Measurements from ENCODE around the gene TOP3A. TPM values are rescaled to one million over a fixed set of nuclear protein-coding genes. Genes with fewer than 3 reads are reported as not detected.

The TOP3A gene
- total and polyA plus RNA-seq, 3 experiments from 2014 or later, result 21.7 to 72.8 (median 69.7) TPM

DNA sequence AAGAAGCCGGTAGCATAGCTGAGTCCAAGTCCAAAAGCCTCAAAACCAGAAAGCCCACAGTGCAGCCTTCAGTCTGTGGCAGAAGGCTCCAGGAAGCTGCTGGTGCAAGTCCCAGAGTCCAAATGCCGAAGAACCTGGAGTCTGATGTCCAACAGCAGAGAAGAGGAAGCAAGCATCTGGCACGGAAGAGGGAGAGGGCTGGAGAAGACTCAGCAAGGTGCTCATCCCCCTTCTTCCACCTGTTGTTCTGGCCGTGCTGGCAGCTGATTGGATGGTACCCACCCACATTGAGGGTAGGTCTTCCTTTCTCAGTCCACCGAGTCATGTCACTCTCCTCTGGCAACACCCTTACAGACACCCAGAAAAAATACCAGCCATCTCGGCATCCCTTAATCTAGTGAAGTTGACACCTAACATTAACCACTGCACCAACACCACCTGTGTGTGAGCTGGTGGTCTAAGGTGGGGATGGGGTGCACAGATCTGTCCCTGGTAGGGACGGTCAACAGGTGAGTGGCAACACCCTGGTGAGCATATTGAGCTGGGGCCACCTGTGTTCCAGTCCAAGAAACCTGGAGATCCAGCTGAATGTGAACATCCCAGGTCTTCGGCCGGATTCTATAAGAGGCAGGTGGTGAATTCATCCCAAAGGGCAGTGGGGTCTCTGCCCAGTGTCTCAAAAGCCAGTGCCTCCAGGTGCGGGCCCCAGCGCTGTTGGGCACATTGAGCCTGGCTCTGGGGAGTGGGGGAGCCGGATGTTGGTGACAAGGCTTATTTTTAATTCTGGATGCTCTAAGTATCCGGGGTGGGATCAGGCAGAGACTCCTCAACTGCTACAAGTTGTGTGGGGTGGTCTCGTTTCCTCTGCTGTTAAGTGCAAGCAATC, 44.5 kb downstream of the TOP3A start:
- POLR2A ChIA-PET, result interaction anchor here (1.1 kb wide), 1 partner anchor 48 kb away, joined by 3 read pairs; no protein-coding TSS in a partner anchor
- Histone ChIP-seq H3K4me3 (ENCODE audit: low read length) (no peak overlapping the region), H3K27me3 (ENCODE audit: insufficient read depth, low read length, poor library complexity, severe bottlenecking) (no peaks in the 10 kb centered on the region), H3K36me3 (ENCODE audit: insufficient read depth, low read length) (peaks cover 8% of the 10 kb centered on the region), H3K27ac (ENCODE audit: low read depth, low read length) (no peak overlapping the region), H3K9me3 (ENCODE audit: low read length) (no peaks in the 10 kb centered on the region), H3K4me1 (ENCODE audit: insufficient read depth, low read length) (peaks cover 8% of the 10 kb centered on the region)
- Mint-ChIP-seq H3K4me1 (peaks cover 14 to 25% (median 24%) of the 10 kb centered on the region in 3 donors), H3K4me3 (no peak overlapping the region), H3K27ac (peak overlapping the region in 2 of 8 donors; percentile 48 to 66), H3K27me3 (no peaks in the 10 kb centered on the region), H3K36me3 (peaks cover 0 to 29% (median 0%) of the 10 kb centered on the region in 3 donors), H3K9me3 (no peaks in the 10 kb centered on the region)
- DNase-seq, result no peak
- CTCF ChIA-PET, result interaction anchor here (0.9 kb wide), 1 partner anchor 11 kb away, joined by 3 read pairs; the partner anchor contains the start of gene FLII

DNA sequence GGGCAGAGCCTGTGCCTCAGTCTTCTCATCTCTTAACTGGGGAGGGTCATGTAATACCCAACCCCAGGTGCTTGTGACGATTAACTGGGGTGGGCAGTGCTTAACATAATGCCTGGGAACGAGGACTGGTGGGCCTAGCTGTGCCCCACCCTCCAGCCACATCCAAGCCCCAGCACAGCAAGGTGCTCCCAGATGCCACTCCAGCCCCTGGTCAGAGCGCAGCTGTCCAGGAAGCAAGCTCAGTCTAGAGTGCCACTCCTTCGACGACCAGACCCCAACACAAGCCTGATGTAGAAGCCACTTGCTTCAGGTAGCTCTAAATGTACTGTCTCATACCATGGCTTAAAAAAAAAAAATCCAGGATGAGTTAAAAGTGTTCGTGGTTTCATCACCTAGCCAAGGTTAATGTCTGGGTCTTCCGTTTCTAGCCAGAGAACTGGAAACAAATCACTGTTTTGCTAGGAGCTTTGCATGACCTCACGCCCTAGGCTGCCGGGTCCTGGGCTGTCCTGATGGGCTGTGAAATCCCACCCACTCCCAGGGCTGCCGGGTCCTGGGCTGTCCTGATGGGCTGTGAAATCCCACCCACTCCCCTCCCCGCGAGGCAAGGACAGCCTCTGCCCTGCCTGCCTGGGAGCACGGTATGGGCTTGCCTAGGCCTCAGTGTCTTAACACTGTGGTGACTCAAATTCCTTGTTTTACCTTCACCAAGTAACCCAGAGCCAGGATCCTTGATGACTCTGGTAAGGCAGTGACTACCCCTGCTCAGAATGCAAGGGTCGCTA, 46.7 kb downstream of the TOP3A start:
- H3K36me3 Mint-ChIP-seq, result peaks cover 0 to 30% (median 3%) of the 10 kb centered on the region in 3 donors
- Histone ChIP-seq H3K27ac (ENCODE audit: low read depth, low read length) (no peak overlapping the region), H3K4me1 (ENCODE audit: insufficient read depth, low read length) (peaks cover 8% of the 10 kb centered on the region), H3K9me3 (ENCODE audit: low read length) (no peaks in the 10 kb centered on the region), H3K4me3 (ENCODE audit: low read length) (no peak overlapping the region), H3K27me3 (ENCODE audit: insufficient read depth, low read length, poor library complexity, severe bottlenecking) (no peaks in the 10 kb centered on the region), H3K36me3 (ENCODE audit: insufficient read depth, low read length) (peaks cover 13% of the 10 kb centered on the region)
- peaks cover 16 to 27% (median 24%) of the 10 kb centered on the region in 3 donors for H3K4me1 Mint-ChIP-seq
- peak overlapping the region in 4 of 7 donors; percentile 5 to 69 (median 20) for H3K4me3 Mint-ChIP-seq
- CTCF ChIA-PET, result interaction anchor here (1.1 kb wide), 1 partner anchor 14 kb away, joined by 4 read pairs; no protein-coding TSS in a partner anchor
- POLR2A ChIA-PET, result no interaction called here
- no peaks in the 10 kb centered on the region for H3K9me3 Mint-ChIP-seq
- no peaks in the 10 kb centered on the region for H3K27me3 Mint-ChIP-seq
- H3K27ac Mint-ChIP-seq, result peak overlapping the region in 3 of 8 donors; percentile 19 to 26 (median 23)
- no peak for DNase-seq

DNA sequence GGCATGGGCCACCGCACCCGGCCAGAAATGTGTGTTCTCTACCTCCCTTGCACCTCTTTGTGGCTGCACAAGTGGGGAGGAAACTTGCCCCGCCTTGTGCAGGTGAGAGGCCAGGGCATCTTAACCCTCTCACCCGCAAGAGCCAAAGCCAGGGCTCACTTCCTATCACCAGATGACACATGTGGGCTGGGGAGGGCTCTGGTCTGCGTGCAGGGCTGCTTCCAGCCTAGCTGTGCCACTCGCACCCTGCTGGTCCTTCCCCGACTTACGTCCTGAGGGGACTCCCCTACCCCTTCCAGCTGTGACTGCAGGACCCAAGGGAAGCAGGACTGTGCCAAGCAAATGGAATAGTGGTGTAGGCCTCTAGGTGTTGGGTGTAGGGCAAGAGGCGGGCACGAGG, 47.4 kb downstream of the TOP3A start:
- Histone ChIP-seq H3K27me3 (ENCODE audit: insufficient read depth, low read length, poor library complexity, severe bottlenecking) (no peaks in the 10 kb centered on the region), H3K27ac (ENCODE audit: low read depth, low read length) (no peak overlapping the region), H3K36me3 (ENCODE audit: insufficient read depth, low read length) (peaks cover 13% of the 10 kb centered on the region), H3K4me1 (ENCODE audit: insufficient read depth, low read length) (peaks cover 8% of the 10 kb centered on the region), H3K9me3 (ENCODE audit: low read length) (no peaks in the 10 kb centered on the region), H3K4me3 (ENCODE audit: low read length) (no peak overlapping the region)
- ChIA-PET CTCF (no interaction called here), POLR2A (no interaction called here)
- Mint-ChIP-seq H3K9me3 (no peaks in the 10 kb centered on the region), H3K27me3 (no peaks in the 10 kb centered on the region), H3K4me1 (peaks cover 16 to 34% (median 24%) of the 10 kb centered on the region in 3 donors), H3K36me3 (peaks cover 0 to 31% (median 3%) of the 10 kb centered on the region in 3 donors), H3K4me3 (peak overlapping the region in 3 of 7 donors; percentile 7 to 69 (median 37)), H3K27ac (peak overlapping the region in 3 of 8 donors; percentile 30 to 68 (median 65))
- no peak for DNase-seq

DNA sequence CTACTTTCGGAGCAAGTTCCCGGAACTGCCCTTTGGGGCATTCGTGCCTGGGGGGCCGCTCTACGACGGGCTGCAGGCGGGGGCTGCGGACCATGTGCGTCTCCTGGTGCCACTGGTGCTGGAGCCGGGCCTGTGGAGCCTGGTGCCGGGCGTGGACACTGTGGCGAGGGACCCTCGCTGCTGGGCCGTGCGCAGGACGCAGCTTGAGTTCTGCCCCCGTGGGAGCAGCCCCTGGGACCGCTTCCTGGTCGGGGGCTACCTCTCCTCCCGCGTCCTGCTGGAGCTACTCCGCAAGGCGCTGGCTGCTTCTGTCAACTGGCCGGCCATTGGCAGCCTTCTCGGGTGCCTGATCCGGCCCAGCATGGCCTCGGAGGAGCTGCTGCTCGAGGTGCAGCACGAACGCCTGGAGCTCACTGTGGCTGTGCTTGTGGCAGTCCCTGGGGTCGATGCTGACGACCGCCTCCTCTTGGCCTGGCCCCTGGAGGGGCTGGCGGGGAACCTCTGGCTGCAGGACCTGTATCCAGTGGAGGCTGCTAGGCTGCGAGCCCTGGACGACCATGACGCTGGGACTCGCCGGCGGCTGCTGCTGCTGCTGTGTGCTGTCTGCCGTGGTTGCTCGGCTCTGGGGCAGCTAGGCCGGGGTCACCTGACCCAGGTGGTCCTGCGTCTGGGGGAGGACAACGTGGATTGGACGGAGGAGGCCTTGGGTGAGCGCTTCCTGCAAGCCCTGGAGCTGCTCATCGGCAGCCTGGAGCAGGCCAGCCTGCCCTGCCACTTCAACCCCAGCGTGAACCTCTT, 50.7 kb downstream of the TOP3A start:
- no peak for DNase-seq
- Histone ChIP-seq H3K4me3 (ENCODE audit: low read length) (no peak overlapping the region), H3K9me3 (ENCODE audit: low read length) (no peaks in the 10 kb centered on the region), H3K4me1 (ENCODE audit: insufficient read depth, low read length) (peaks cover 31% of the 10 kb centered on the region), H3K27ac (ENCODE audit: low read depth, low read length) (no peak overlapping the region), H3K27me3 (ENCODE audit: insufficient read depth, low read length, poor library complexity, severe bottlenecking) (no peaks in the 10 kb centered on the region), H3K36me3 (ENCODE audit: insufficient read depth, low read length) (peaks cover 13% of the 10 kb centered on the region)
- H3K36me3 Mint-ChIP-seq, result peaks cover 0 to 28% (median 3%) of the 10 kb centered on the region in 3 donors
- no peak overlapping the region for H3K4me3 Mint-ChIP-seq
- ChIA-PET CTCF (interaction anchor here (0.8 to 2.3 kb wide), 3 partner anchors 10 to 21 kb away, joined by 3 to 6 read pairs (median 3); no protein-coding TSS in a partner anchor), POLR2A (interaction anchor here (0.6 kb wide), 1 partner anchor 17 kb away, joined by 3 read pairs; no protein-coding TSS in a partner anchor)
- H3K4me1 Mint-ChIP-seq, result peaks cover 32 to 60% (median 41%) of the 10 kb centered on the region in 3 donors
- no peak overlapping the region for H3K27ac Mint-ChIP-seq
- no peaks in the 10 kb centered on the region for H3K9me3 Mint-ChIP-seq
- H3K27me3 Mint-ChIP-seq, result no peaks in the 10 kb centered on the region

DNA sequence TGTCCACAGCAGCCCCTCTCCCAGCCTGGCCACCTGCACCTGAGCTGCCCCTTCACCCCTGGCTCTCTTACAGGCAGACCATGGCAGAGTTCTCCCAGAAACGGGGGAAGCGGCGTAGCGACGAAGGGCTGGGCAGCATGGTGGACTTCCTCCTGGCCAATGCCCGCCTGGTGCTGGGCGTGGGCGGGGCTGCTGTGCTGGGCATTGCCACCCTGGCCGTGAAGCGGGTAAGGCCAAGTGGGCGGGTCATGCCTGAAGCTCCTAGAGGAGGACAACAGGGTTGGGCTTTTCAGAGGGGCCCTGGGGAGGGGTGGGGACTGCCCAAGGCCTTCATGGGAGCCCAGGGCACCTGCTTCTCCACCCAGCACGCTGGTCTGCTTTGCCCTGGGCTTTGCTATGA, 52.2 kb downstream of the TOP3A start:
- CTCF ChIA-PET, result no interaction called here
- H3K36me3 Mint-ChIP-seq, result peaks cover 0 to 31% (median 3%) of the 10 kb centered on the region in 3 donors

DNA sequence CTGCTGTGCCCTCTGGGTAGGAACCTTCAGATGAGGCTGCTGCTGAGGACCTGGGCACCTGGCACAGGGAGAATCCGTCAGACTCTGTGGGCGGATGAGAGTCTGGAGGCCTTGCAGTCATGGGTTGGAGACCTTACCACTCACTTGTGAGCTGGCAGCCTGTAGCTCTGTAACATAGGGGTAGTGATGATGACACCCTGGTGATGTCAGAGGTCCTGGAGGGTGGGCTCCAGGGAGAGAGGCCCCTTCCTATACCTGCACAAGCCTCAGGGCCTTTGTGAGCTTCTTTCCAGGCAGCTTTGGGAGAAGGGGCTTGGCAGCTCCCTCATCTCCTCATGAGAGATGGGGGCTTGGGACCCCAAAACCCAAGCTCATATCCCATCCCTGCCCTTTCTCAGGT, 52.7 kb downstream of the TOP3A start:
- H3K27me3 Mint-ChIP-seq, result no peaks in the 10 kb centered on the region
- no peaks in the 10 kb centered on the region for H3K9me3 Mint-ChIP-seq
- H3K27ac Mint-ChIP-seq, result peak overlapping the region in 6 of 8 donors; percentile 77 to 91 (median 82)
- H3K4me1 ChIP-seq (ENCODE audit: insufficient read depth, low read length), result peaks cover 35% of the 10 kb centered on the region
- H3K36me3 ChIP-seq (ENCODE audit: insufficient read depth, low read length), result peaks cover 13% of the 10 kb centered on the region
- peaks cover 0 to 33% (median 3%) of the 10 kb centered on the region in 3 donors for H3K36me3 Mint-ChIP-seq
- ChIA-PET CTCF (no interaction called here), POLR2A (no interaction called here)
- H3K4me1 Mint-ChIP-seq, result peaks cover 30 to 56% (median 31%) of the 10 kb centered on the region in 3 donors
- peak overlapping the region; percentile 80 to 97 (median 84) for H3K4me3 Mint-ChIP-seq
- no peaks in the 10 kb centered on the region for H3K27me3 ChIP-seq (ENCODE audit: insufficient read depth, low read length, poor library complexity, severe bottlenecking)
- no peaks in the 10 kb centered on the region for H3K9me3 ChIP-seq (ENCODE audit: low read length)
- no peak overlapping the region for H3K27ac ChIP-seq (ENCODE audit: low read depth, low read length)
- no peak for DNase-seq
- H3K4me3 ChIP-seq (ENCODE audit: low read length), result no peak overlapping the region

More for the DNA sequence above, 52.2 kb downstream of the TOP3A start:
- POLR2A ChIA-PET, result no interaction called here
- Histone ChIP-seq H3K27ac (ENCODE audit: low read depth, low read length) (no peak overlapping the region), H3K27me3 (ENCODE audit: insufficient read depth, low read length, poor library complexity, severe bottlenecking) (no peaks in the 10 kb centered on the region), H3K36me3 (ENCODE audit: insufficient read depth, low read length) (peaks cover 13% of the 10 kb centered on the region), H3K9me3 (ENCODE audit: low read length) (no peaks in the 10 kb centered on the region), H3K4me1 (ENCODE audit: insufficient read depth, low read length) (peaks cover 33% of the 10 kb centered on the region), H3K4me3 (ENCODE audit: low read length) (no peak overlapping the region)
- H3K27ac Mint-ChIP-seq, result peak overlapping the region in 2 of 8 donors; percentile 57 to 77
- no peak for DNase-seq
- H3K4me3 Mint-ChIP-seq, result peak overlapping the region in 3 of 7 donors; percentile 41 to 97 (median 90)
- H3K4me1 Mint-ChIP-seq, result peaks cover 32 to 56% (median 33%) of the 10 kb centered on the region in 3 donors
- H3K9me3 Mint-ChIP-seq, result no peaks in the 10 kb centered on the region
- no peaks in the 10 kb centered on the region for H3K27me3 Mint-ChIP-seq

DNA sequence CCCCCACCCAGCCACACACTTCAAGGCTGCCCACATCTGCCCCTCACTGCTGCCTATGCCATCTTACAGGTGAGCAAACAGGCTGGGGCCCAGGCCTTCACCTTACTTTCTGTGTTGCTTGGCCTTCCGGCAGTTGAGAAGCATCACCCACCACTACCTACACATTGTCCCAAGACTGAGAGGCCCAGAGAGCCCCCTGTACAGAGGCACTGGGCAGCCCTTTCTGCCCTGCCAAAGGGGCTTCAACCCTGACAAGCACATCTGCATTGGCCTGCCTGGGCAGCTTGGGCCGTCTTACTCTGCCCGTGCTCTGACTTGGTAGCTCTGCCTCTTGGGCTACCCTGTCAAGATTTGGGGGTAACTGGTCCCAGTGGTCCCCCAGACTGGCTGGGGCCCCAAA, 53.1 kb downstream of the TOP3A start:
- Mint-ChIP-seq H3K27me3 (no peaks in the 10 kb centered on the region), H3K36me3 (peaks cover 0 to 36% (median 3%) of the 10 kb centered on the region in 3 donors), H3K4me1 (peaks cover 30 to 56% (median 32%) of the 10 kb centered on the region in 3 donors), H3K27ac (peak overlapping the region; percentile 78 to 93 (median 84)), H3K9me3 (no peaks in the 10 kb centered on the region), H3K4me3 (peak overlapping the region; percentile 80 to 97 (median 84))
- DNase-seq, result no peak
- peaks cover 40% of the 10 kb centered on the region for H3K4me1 ChIP-seq (ENCODE audit: insufficient read depth, low read length)
- POLR2A ChIA-PET, result interaction anchor here (1.3 to 1.6 kb wide), 2 partner anchors 77 to 101 kb away, joined by 4 to 6 read pairs; partner anchors contain the start of gene SHMT1
- H3K9me3 ChIP-seq (ENCODE audit: low read length), result no peaks in the 10 kb centered on the region
- peak overlapping the region; percentile 86 for H3K27ac ChIP-seq (ENCODE audit: low read depth, low read length)
- H3K36me3 ChIP-seq (ENCODE audit: insufficient read depth, low read length), result peaks cover 13% of the 10 kb centered on the region
- H3K4me3 ChIP-seq (ENCODE audit: low read length), result peak overlapping the region; percentile 89
- H3K27me3 ChIP-seq (ENCODE audit: insufficient read depth, low read length, poor library complexity, severe bottlenecking), result no peaks in the 10 kb centered on the region
- CTCF ChIA-PET, result interaction anchor here (1.0 kb wide), 1 partner anchor 21 kb away, joined by 3 read pairs; no protein-coding TSS in a partner anchor
